Lower leg skin (tissue), 3 donors: ENCODE measurements around the gene PRDM10.

ENCODE experiments used
- CTCF ChIP-seq, 3 donors: fragments of 450-650 bp; IDR thresholded peaks; one replicate each; pipeline ENCODE4 v1.5.1; 2016; ENCODE audit warnings: antibody characterized with exemption in 3 of 3, mild to moderate bottlenecking in 3 of 3, moderate library complexity in 2 of 3
- POLR2A ChIP-seq, 2 donors: fragments of 450-650 bp; IDR thresholded peaks; one replicate each; pipeline ENCODE4 v1.6.1; 2016 to 2017; ENCODE audit warnings: antibody characterized with exemption in 2 of 2, mild to moderate bottlenecking in 1 of 2, moderate library complexity in 1 of 2

GRCh38 chr11:130002352-130002845, at the start of gene PRDM10:
- TF ChIP-seq POLR2A (IDR thresholded peaks at IDR 0.05) (no peak), CTCF (IDR thresholded peaks at IDR 0.05) (no peak)
